ENCODE measurements around the gene ANO6.

ANO6 gene

DNA sequence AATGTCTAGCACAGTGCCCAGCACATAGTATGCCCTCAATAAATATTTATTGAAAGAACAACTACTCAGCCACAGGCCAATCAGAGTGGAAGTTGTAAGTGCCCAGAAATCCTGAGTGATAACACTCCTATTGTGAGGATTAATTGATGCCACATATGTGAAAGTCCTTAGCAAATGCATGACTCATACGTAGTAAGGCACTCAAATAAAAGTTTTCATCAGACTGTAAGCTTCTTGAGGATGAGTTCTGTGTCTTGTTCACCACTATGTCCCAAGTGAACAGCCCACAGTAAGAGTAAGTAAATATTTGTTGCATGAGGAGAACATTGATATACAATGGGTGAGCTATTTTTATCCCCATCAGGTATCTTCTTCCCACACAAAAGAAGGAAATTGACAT, 24.7 kb upstream of the ANO6 start:
- no peaks in the 10 kb centered on the region for H3K36me3 ChIP-seq (ENCODE audit: control insufficient read depth, insufficient read depth, low read length)
- no peaks in the 10 kb centered on the region for H3K27me3 ChIP-seq (ENCODE audit: control insufficient read depth, insufficient read depth, low read length)
- H3K4me1 ChIP-seq (ENCODE audit: control insufficient read depth, insufficient read depth, low read length) = no peaks in the 10 kb centered on the region
- no peak overlapping the region for H3K4me3 ChIP-seq (ENCODE audit: low read length)
- H3K9me3 ChIP-seq (ENCODE audit: control insufficient read depth, low read length) = no peaks in the 10 kb centered on the region
- H3K9ac ChIP-seq (ENCODE audit: low read length) = no peak overlapping the region

DNA sequence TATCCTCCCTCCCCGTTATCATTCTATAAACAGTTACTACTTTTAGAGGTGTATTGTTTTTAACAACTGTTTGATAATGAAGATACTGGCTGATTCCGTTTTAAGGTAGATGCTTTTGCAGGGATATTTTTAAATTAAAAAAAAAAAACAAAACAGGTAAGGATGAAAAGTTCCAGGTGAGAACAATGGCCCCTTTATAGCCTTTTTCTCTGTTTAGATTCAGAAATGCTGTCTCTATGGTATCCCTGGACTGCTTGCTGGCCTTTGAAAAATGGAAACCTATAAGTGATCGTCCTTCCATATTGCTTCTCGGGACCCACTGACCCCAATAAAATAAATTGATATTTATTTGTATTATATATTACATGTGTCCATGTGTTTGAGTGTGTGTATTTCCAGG, 23.2 kb upstream of the ANO6 start:
- Histone ChIP-seq H3K4me1 (ENCODE audit: control insufficient read depth, insufficient read depth, low read length) (no peaks in the 10 kb centered on the region), H3K36me3 (ENCODE audit: control insufficient read depth, insufficient read depth, low read length) (no peaks in the 10 kb centered on the region)

GRCh38 chr12:45200491-45201043, 15.3 kb upstream of the ANO6 start:
- no peaks in the 10 kb centered on the region for H3K4me1 ChIP-seq (ENCODE audit: control insufficient read depth, insufficient read depth, low read length)
- H3K36me3 ChIP-seq (ENCODE audit: control insufficient read depth, insufficient read depth, low read length) = no peaks in the 10 kb centered on the region
- H3K27me3 ChIP-seq (ENCODE audit: control insufficient read depth, insufficient read depth, low read length) = no peaks in the 10 kb centered on the region
- H3K9ac ChIP-seq (ENCODE audit: low read length) = no peak overlapping the region
- no peak overlapping the region for H3K4me3 ChIP-seq (ENCODE audit: low read length)
- no peaks in the 10 kb centered on the region for H3K9me3 ChIP-seq (ENCODE audit: control insufficient read depth, low read length)

More for the DNA sequence above, 23.2 kb upstream of the ANO6 start:
- Histone ChIP-seq H3K9ac (ENCODE audit: low read length) (no peak overlapping the region), H3K4me3 (ENCODE audit: low read length) (no peak overlapping the region), H3K9me3 (ENCODE audit: control insufficient read depth, low read length) (no peaks in the 10 kb centered on the region), H3K27me3 (ENCODE audit: control insufficient read depth, insufficient read depth, low read length) (no peaks in the 10 kb centered on the region)

GRCh38 chr12:45203767-45204166, 12.1 kb upstream of the ANO6 start:
- Histone ChIP-seq H3K9ac (ENCODE audit: low read length) (no peak overlapping the region), H3K4me3 (ENCODE audit: low read length) (no peak overlapping the region), H3K27me3 (ENCODE audit: control insufficient read depth, insufficient read depth, low read length) (no peaks in the 10 kb centered on the region), H3K9me3 (ENCODE audit: control insufficient read depth, low read length) (no peaks in the 10 kb centered on the region), H3K4me1 (ENCODE audit: control insufficient read depth, insufficient read depth, low read length) (no peaks in the 10 kb centered on the region), H3K36me3 (ENCODE audit: control insufficient read depth, insufficient read depth, low read length) (no peaks in the 10 kb centered on the region)

GRCh38 chr12:45204757-45205156, 11.1 kb upstream of the ANO6 start:
- no peak overlapping the region for H3K4me3 ChIP-seq (ENCODE audit: low read length)
- no peaks in the 10 kb centered on the region for H3K36me3 ChIP-seq (ENCODE audit: control insufficient read depth, insufficient read depth, low read length)
- no peak overlapping the region for H3K9ac ChIP-seq (ENCODE audit: low read length)
- H3K9me3 ChIP-seq (ENCODE audit: control insufficient read depth, low read length) = no peaks in the 10 kb centered on the region
- H3K4me1 ChIP-seq (ENCODE audit: control insufficient read depth, insufficient read depth, low read length) = no peaks in the 10 kb centered on the region
- H3K27me3 ChIP-seq (ENCODE audit: control insufficient read depth, insufficient read depth, low read length) = no peaks in the 10 kb centered on the region

DNA sequence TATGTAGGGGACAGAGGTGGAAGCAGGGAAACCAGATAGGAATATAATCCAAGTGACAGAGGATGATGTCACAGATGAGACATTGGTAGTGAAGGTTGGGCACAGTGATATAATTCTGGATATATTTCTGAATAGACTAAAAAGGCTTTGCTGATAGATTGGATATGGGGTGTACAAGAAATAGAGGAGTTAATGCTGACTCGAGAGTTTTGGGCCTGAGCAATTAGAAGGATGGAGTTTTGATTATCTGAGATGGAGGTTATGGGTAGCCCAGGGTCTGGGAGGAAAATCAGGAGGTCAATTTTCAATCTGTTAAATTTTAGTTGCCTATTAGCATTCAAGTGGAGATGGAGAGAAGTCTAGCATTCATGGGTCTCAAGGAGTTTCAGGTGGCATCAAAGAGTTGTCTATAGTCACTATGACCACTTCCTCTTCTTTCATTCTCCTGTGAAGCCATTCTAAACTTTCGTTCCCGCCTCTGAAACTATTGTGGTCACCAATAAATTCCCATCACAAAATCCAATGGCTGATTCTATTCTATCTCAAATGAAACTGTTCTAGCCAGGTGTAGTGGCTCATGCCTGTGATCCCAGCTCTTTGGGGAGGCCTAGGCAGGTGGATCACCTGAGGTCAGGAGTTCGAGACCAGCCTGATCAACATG, 10.6 kb upstream of the ANO6 start:
- Histone ChIP-seq H3K27me3 (ENCODE audit: control insufficient read depth, insufficient read depth, low read length) (no peaks in the 10 kb centered on the region), H3K9ac (ENCODE audit: low read length) (no peak overlapping the region), H3K9me3 (ENCODE audit: control insufficient read depth, low read length) (no peaks in the 10 kb centered on the region), H3K36me3 (ENCODE audit: control insufficient read depth, insufficient read depth, low read length) (no peaks in the 10 kb centered on the region), H3K4me1 (ENCODE audit: control insufficient read depth, insufficient read depth, low read length) (no peaks in the 10 kb centered on the region), H3K4me3 (ENCODE audit: low read length) (no peak overlapping the region)

GRCh38 chr12:45208604-45209487, 7.0 kb upstream of the ANO6 start:
- Histone ChIP-seq H3K4me3 (ENCODE audit: low read length) (no peak overlapping the region), H3K4me1 (ENCODE audit: control insufficient read depth, insufficient read depth, low read length) (no peaks in the 10 kb centered on the region), H3K27me3 (ENCODE audit: control insufficient read depth, insufficient read depth, low read length) (no peaks in the 10 kb centered on the region), H3K9me3 (ENCODE audit: control insufficient read depth, low read length) (no peaks in the 10 kb centered on the region), H3K9ac (ENCODE audit: low read length) (no peak overlapping the region), H3K36me3 (ENCODE audit: control insufficient read depth, insufficient read depth, low read length) (no peaks in the 10 kb centered on the region)

GRCh38 chr12:45209784-45210183, 6.1 kb upstream of the ANO6 start:
- H3K9ac ChIP-seq (ENCODE audit: low read length) = no peak overlapping the region
- no peaks in the 10 kb centered on the region for H3K4me1 ChIP-seq (ENCODE audit: control insufficient read depth, insufficient read depth, low read length)
- H3K9me3 ChIP-seq (ENCODE audit: control insufficient read depth, low read length) = no peaks in the 10 kb centered on the region
- H3K4me3 ChIP-seq (ENCODE audit: low read length) = no peak overlapping the region
- no peaks in the 10 kb centered on the region for H3K27me3 ChIP-seq (ENCODE audit: control insufficient read depth, insufficient read depth, low read length)
- no peaks in the 10 kb centered on the region for H3K36me3 ChIP-seq (ENCODE audit: control insufficient read depth, insufficient read depth, low read length)

DNA sequence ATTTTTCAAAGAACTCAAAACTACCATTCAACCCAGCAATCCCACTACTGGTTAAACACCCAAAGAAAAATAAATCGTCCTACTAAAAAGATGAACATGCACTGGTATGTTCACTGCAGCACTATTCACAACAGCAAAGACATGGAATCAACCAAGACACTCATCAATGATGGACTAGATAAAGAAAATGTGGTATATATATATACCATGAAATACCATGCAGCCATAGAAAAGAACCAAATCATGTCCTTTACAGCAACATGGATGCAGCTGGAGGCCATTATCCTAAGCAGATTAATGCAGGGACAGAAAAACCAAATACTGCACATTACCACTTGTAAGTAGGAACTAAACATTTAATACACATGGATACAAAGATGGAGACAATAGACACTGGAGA, 3.8 kb upstream of the ANO6 start:
- no peaks in the 10 kb centered on the region for H3K4me1 ChIP-seq (ENCODE audit: control insufficient read depth, insufficient read depth, low read length)
- H3K27me3 ChIP-seq (ENCODE audit: control insufficient read depth, insufficient read depth, low read length) = no peaks in the 10 kb centered on the region
- H3K36me3 ChIP-seq (ENCODE audit: control insufficient read depth, insufficient read depth, low read length) = no peaks in the 10 kb centered on the region
- no peak overlapping the region for H3K9ac ChIP-seq (ENCODE audit: low read length)
- H3K9me3 ChIP-seq (ENCODE audit: control insufficient read depth, low read length) = no peaks in the 10 kb centered on the region
- no peak overlapping the region for H3K4me3 ChIP-seq (ENCODE audit: low read length)

DNA sequence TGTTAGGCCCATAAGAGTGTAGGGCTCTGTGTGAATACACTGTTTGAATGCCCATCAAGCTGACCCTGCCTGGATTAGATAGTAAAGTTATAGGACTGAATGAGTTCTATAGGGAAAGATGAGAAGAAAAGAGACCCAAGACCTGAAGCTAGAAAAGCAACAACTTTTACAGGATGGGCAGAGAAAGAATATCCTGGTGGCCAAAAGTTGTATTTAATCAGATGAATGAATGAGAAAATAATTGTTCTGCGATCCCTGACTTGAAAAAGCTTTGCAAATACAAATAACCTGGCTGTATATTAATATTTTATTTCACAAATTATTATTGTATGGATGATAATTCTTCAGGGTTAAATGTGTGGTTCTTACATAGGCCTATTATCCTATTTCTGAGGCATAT, 2.8 kb upstream of the ANO6 start:
- H3K27me3 ChIP-seq (ENCODE audit: control insufficient read depth, insufficient read depth, low read length) = no peaks in the 10 kb centered on the region
- no peaks in the 10 kb centered on the region for H3K36me3 ChIP-seq (ENCODE audit: control insufficient read depth, insufficient read depth, low read length)
- H3K9ac ChIP-seq (ENCODE audit: low read length) = no peak overlapping the region
- H3K4me3 ChIP-seq (ENCODE audit: low read length) = no peak overlapping the region
- H3K4me1 ChIP-seq (ENCODE audit: control insufficient read depth, insufficient read depth, low read length) = no peaks in the 10 kb centered on the region
- H3K9me3 ChIP-seq (ENCODE audit: control insufficient read depth, low read length) = no peaks in the 10 kb centered on the region

GRCh38 chr12:45214071-45214470, 1.8 kb upstream of the ANO6 start:
- Histone ChIP-seq H3K4me1 (ENCODE audit: control insufficient read depth, insufficient read depth, low read length) (no peaks in the 10 kb centered on the region), H3K9me3 (ENCODE audit: control insufficient read depth, low read length) (no peaks in the 10 kb centered on the region), H3K4me3 (ENCODE audit: low read length) (no peak overlapping the region), H3K9ac (ENCODE audit: low read length) (no peak overlapping the region), H3K27me3 (ENCODE audit: control insufficient read depth, insufficient read depth, low read length) (no peaks in the 10 kb centered on the region), H3K36me3 (ENCODE audit: control insufficient read depth, insufficient read depth, low read length) (no peaks in the 10 kb centered on the region)

DNA sequence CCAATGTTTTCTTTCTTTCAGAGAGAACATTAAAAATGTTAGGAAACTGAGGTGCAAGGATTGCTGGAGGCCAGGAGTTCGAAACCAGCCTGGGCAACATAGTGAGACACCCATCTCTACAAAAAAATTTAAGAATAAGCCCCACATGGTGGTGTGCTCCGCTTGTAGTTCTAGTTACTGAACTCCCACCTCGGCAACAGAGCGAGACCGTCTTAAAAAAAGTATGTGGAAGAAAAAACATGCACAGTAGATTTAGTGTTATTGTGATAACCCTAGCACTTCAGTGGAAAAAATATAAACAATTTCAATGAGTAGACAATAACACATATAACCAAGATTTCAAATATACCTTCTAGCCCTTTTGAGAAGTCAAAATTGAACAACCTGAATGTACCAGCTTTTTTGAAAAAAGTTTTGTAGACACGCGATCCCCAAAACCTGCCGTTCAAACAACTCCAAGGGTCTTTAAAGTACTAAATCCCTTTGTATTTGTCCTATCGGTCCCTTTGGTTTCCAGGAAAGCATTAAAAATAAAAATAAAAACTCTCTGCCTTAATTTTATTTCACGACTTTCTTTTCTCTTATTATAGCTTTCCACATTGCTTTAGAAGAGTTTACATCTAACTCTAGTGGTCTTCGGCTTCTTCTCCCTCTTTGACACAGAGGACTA, 1.0 kb upstream of the ANO6 start:
- Histone ChIP-seq H3K36me3 (ENCODE audit: control insufficient read depth, insufficient read depth, low read length) (no peaks in the 10 kb centered on the region), H3K9ac (ENCODE audit: low read length) (peak overlapping the region; percentile 81), H3K9me3 (ENCODE audit: control insufficient read depth, low read length) (no peaks in the 10 kb centered on the region), H3K4me3 (ENCODE audit: low read length) (peak overlapping the region; percentile 40), H3K27me3 (ENCODE audit: control insufficient read depth, insufficient read depth, low read length) (no peaks in the 10 kb centered on the region), H3K4me1 (ENCODE audit: control insufficient read depth, insufficient read depth, low read length) (no peaks in the 10 kb centered on the region)

Measured in mucosa of stomach (tissue), 1 donor.